HepG2 (cell line): Measurements from ENCODE around the gene VPS11. TPM values are rescaled to one million over a fixed set of nuclear protein-coding genes. Genes with fewer than 3 reads are reported as not detected.
A peak's percentile ranks its signal among the peaks of the same experiment; 100 is the strongest.

Experiments used
- KLF13 ChIP-seq: sonication (generic); formaldehyde crosslinking; IDR thresholded peaks from 2 replicates; pipeline ENCODE4 v1.4.0; 2020; ENCODE audit warnings: mild to moderate bottlenecking, missing genetic modification reagents
- LCORL ChIP-seq, 2 experiments: fragments of 450-650 bp in 1 of 2; sonication (generic) in 1 of 2; formaldehyde crosslinking in 1 of 2; IDR thresholded peaks; 2 replicates each; pipeline versions ENCODE4 v1.5.0 to v1.6.1; 2017 to 2020; ENCODE audit warnings: antibody characterized with exemption in 1 of 2, missing genetic modification reagents in 1 of 2
- PHB2 ChIP-seq: fragments of 450-650 bp; IDR thresholded peaks from 2 replicates; pipeline ENCODE4 v1.6.1; 2018; ENCODE audit not compliant: partially characterized antibody
- RORA ChIP-seq: sonication (generic); formaldehyde crosslinking; IDR thresholded peaks from 2 replicates; pipeline ENCODE4 v1.5.0; 2020; ENCODE audit warnings: mild to moderate bottlenecking, missing genetic modification reagents, moderate library complexity
- SCMH1 ChIP-seq: sonication (generic); formaldehyde crosslinking; IDR thresholded peaks from 2 replicates; pipeline ENCODE4 v1.9.0; 2021; ENCODE audit warnings: missing genetic modification reagents, mild to moderate bottlenecking, borderline replicate concordance
- ZNF496 ChIP-seq: sonication (generic); formaldehyde crosslinking; IDR thresholded peaks from 2 replicates; pipeline ENCODE4 v1.8.1; 2023; ENCODE audit warnings: mild to moderate bottlenecking, moderate library complexity, missing genetic modification reagents; ENCODE audit not compliant: insufficient replicate concordance
- polyA plus RNA-seq, 8 experiments: library from polyadenylated mRNA; depleted of rRNA in 3 of 8; stranded (reverse) in 7 of 8; unstranded in 1 of 8; fragments of >200 nt; fragmentation: Illumina TruSeq in 4 of 8; extraction: Trizol in 4 of 8; gene quantifications; 2 replicates each; pipeline versions ENCODE4 v1.2.1 to v1.2.3, GENCODE V29; 2011 to 2016; ENCODE audit warnings: low read depth in 4 of 8, missing spikeins in 1 of 8, mixed read lengths in 1 of 8; ENCODE audit not compliant: insufficient read depth in 1 of 8
- total RNA-seq, 5 experiments: library from RNA; depleted of rRNA; stranded (reverse); fragments of >200 nt; fragmentation: Illumina TruSeq; extraction: Trizol; gene quantifications; 2 replicates each; pipeline ENCODE4 v1.2.3, GENCODE V29; 2016; ENCODE audit warnings: low read depth in 1 of 5
- TF ChIP-seq, protein P1 (sequence below): sonication (generic); formaldehyde crosslinking; IDR thresholded peaks from 2 replicates; pipeline ENCODE4 v1.4.0; 2020; ENCODE audit warnings: mild to moderate bottlenecking, missing genetic modification reagents
- TF ChIP-seq, protein P2 (sequence below): sonication (generic); formaldehyde crosslinking; IDR thresholded peaks from 2 replicates; pipeline ENCODE4 v1.4.0; 2020; ENCODE audit warnings: missing genetic modification reagents
- TF ChIP-seq, protein P3 (sequence below): sonication (generic); formaldehyde crosslinking; IDR thresholded peaks from 2 replicates; pipeline ENCODE4 v1.9.0; 2021; ENCODE audit warnings: missing genetic modification reagents, borderline replicate concordance
- TF ChIP-seq, protein P4 (sequence below): sonication (generic); formaldehyde crosslinking; IDR thresholded peaks from 2 replicates; pipeline ENCODE4 v1.4.0; 2020; ENCODE audit warnings: mild to moderate bottlenecking, missing genetic modification reagents

Gene VPS11
- total and polyA plus RNA-seq, 2 of the 13 experiments (the other 11 are each of a cell fraction or from before 2014, with no cell fraction given), result 13.7 to 21.6 TPM

DNA sequence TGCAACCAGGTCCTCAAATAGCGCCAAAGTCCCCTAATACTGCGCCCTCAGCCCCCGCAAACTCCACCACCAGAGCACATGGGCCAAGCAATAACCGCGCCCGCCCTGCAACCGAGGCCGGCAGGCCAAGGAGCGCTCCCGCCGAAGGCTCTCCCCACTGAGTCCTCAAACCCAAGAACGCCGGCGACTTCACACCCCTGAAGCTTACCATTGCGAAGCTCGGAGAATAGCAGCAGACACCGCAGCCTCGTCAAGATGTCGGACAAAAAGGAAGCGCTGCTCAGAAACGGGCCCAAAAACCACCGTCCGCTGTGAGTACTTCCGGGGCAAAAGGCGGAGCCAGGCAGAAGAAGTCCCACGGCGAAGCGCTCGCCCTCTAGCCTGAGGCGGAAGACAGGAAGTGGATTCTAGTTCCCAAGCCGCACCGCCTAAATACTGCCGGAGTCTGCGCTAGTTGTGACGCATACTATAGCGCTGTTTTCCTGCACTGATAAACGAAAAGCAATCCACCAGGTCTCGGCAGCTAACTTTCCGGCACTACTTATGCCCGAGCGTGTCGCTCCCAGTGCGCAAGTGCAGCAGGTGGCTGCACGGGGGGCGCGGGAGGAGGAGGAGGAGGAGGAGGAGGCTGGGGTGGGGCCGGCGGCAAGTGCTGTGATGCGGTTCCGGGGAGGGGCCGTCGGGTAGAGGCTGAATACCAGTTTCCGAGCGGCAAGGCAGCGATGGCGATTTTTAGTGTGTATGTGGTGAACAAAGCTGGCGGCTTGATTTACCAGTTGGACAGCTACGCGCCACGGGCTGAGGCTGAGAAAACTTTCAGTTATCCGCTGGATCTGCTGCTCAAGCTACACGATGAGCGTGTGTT is 49.3 kb upstream of the VPS11 start, which contains the start of the genes RPS25 and TRAPPC4 (continued):
- TF ChIP-seq, protein P1, sequence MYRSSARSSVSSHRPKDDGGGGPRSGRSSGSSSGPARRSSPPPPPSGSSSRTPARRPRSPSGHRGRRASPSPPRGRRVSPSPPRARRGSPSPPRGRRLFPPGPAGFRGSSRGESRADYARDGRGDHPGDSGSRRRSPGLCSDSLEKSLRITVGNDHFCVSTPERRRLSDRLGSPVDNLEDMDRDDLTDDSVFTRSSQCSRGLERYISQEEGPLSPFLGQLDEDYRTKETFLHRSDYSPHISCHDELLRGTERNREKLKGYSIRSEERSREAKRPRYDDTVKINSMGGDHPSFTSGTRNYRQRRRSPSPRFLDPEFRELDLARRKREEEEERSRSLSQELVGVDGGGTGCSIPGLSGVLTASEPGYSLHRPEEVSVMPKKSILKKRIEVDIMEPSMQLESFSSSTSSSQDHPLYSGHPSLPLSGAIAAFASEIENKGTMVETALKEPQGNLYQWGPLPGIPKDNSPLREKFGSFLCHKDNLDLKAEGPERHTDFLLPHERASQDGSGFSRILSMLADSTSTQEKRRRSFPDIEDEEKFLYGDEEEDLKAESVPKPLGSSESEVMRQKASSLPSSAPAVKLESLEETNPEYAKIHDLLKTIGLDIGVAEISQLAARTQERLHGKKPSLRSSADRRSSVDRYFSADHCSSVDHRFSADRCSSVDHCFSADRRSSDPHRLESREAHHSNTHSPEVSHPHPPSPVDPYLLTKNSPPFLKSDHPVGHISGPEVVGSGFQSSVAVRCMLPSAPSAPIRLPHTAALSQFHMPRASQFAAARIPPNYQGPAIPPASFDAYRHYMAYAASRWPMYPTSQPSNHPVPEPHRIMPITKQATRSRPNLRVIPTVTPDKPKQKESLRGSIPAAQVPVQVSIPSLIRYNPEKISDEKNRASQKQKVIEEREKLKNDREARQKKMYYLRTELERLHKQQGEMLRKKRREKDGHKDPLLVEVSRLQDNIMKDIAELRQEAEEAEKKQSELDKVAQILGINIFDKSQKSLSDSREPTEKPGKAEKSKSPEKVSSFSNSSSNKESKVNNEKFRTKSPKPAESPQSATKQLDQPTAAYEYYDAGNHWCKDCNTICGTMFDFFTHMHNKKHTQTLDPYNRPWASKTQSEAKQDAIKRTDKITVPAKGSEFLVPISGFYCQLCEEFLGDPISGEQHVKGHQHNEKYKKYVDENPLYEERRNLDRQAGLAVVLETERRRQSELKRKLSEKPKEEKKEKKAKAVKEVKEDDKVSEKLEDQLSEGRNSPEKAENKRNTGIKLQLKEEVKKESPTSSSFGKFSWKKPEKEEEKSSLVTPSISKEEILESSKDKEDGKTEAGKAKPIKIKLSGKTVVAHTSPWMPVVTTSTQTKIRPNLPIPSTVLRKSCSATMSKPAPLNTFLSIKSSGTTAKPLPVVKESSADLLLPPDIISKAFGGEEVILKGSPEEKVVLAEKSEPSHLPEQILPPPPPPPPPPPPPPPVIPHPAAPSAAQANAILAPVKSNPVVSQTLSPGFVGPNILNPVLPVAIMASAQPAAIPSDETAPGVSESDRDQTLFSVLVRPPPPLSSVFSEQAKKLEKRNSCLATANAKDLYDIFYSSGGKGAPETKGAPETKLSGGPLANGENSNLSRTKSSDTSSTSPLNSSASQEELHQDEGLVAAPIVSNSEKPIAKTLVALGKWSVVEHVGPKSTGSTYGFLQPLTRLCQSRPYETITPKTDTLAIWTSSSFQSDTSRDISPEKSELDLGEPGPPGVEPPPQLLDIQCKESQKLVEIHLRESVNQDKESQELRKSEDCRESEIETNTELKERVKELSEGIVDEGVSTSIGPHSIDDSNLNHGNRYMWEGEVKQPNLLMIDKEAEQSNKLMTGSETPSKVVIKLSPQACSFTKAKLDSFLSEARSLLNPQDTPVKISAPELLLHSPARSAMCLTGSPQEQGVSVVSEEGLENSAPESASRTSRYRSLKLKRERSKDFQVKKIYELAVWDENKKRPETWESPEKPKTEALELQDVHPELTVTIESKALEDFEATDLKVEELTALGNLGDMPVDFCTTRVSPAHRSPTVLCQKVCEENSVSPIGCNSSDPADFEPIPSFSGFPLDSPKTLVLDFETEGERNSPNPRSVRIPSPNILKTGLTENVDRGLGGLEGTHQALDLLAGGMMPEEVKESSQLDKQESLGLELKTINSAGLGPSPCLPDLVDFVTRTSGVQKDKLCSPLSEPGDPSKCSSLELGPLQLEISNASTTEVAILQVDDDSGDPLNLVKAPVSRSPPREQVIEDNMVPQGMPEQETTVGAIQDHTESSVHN (CRISPR knock-in tag), result no peak; the same call in 1 of the 2 replicates
- TF ChIP-seq KLF13 (CRISPR knock-in tag), result peak; percentile 78; the same call in 1 of the 2 replicates
- TF ChIP-seq PHB2, result no peak
- TF ChIP-seq SCMH1 (CRISPR knock-in tag), result no peak
- no peak for TF ChIP-seq ZNF496 (CRISPR knock-in tag)
- TF ChIP-seq, protein P2, sequence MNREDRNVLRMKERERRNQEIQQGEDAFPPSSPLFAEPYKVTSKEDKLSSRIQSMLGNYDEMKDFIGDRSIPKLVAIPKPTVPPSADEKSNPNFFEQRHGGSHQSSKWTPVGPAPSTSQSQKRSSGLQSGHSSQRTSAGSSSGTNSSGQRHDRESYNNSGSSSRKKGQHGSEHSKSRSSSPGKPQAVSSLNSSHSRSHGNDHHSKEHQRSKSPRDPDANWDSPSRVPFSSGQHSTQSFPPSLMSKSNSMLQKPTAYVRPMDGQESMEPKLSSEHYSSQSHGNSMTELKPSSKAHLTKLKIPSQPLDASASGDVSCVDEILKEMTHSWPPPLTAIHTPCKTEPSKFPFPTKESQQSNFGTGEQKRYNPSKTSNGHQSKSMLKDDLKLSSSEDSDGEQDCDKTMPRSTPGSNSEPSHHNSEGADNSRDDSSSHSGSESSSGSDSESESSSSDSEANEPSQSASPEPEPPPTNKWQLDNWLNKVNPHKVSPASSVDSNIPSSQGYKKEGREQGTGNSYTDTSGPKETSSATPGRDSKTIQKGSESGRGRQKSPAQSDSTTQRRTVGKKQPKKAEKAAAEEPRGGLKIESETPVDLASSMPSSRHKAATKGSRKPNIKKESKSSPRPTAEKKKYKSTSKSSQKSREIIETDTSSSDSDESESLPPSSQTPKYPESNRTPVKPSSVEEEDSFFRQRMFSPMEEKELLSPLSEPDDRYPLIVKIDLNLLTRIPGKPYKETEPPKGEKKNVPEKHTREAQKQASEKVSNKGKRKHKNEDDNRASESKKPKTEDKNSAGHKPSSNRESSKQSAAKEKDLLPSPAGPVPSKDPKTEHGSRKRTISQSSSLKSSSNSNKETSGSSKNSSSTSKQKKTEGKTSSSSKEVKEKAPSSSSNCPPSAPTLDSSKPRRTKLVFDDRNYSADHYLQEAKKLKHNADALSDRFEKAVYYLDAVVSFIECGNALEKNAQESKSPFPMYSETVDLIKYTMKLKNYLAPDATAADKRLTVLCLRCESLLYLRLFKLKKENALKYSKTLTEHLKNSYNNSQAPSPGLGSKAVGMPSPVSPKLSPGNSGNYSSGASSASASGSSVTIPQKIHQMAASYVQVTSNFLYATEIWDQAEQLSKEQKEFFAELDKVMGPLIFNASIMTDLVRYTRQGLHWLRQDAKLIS (CRISPR knock-in tag), result peak; percentile 56; the same call in 1 of the 2 replicates
- TF ChIP-seq, protein P3, sequence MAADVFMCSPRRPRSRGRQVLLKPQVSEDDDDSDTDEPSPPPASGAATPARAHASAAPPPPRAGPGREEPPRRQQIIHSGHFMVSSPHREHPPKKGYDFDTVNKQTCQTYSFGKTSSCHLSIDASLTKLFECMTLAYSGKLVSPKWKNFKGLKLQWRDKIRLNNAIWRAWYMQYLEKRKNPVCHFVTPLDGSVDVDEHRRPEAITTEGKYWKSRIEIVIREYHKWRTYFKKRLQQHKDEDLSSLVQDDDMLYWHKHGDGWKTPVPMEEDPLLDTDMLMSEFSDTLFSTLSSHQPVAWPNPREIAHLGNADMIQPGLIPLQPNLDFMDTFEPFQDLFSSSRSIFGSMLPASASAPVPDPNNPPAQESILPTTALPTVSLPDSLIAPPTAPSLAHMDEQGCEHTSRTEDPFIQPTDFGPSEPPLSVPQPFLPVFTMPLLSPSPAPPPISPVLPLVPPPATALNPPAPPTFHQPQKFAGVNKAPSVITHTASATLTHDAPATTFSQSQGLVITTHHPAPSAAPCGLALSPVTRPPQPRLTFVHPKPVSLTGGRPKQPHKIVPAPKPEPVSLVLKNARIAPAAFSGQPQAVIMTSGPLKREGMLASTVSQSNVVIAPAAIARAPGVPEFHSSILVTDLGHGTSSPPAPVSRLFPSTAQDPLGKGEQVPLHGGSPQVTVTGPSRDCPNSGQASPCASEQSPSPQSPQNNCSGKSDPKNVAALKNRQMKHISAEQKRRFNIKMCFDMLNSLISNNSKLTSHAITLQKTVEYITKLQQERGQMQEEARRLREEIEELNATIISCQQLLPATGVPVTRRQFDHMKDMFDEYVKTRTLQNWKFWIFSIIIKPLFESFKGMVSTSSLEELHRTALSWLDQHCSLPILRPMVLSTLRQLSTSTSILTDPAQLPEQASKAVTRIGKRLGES (CRISPR knock-in tag), result no peak
- TF ChIP-seq, protein P4, sequence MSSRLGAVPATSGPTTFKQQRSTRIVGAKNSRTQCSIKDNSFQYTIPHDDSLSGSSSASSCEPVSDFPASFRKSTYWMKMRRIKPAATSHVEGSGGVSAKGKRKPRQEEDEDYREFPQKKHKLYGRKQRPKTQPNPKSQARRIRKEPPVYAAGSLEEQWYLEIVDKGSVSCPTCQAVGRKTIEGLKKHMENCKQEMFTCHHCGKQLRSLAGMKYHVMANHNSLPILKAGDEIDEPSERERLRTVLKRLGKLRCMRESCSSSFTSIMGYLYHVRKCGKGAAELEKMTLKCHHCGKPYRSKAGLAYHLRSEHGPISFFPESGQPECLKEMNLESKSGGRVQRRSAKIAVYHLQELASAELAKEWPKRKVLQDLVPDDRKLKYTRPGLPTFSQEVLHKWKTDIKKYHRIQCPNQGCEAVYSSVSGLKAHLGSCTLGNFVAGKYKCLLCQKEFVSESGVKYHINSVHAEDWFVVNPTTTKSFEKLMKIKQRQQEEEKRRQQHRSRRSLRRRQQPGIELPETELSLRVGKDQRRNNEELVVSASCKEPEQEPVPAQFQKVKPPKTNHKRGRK (CRISPR knock-in tag), result no peak
- peak; percentile 29; the same call in 1 of the 2 replicates for TF ChIP-seq LCORL (IDR thresholded peaks at IDR 0.05)
- peak; percentile 30; the same call in 1 of the 2 replicates for TF ChIP-seq LCORL (CRISPR knock-in tag; IDR thresholded peaks at IDR 0.05)
- no peak for TF ChIP-seq RORA (CRISPR knock-in tag)
